Lung (tissue), 12 donors: ENCODE measurements around the gene B4GAT1. TPM values are rescaled to one million over a fixed set of nuclear protein-coding genes. Genes with fewer than 3 reads are reported as not detected.

Source experiments
- ATAC-seq: fragments of 200-7000 bp; cut with Tn5 transposase; one replicate; pipeline ENCODE4 v1.9.1; 2020; ENCODE audit warnings: moderate number of reproducible peaks; ENCODE audit not compliant: insufficient read depth, low FRiP score
- DNase-seq, 3 donors: peaks; one replicate each; pipeline ENCODE4 v3.0.0-alpha.2; 2013 to 2017
- H3K27ac ChIP-seq, 2 donors: one replicate each; pipeline ENCODE4 v1.5.1; 2013; ENCODE audit warnings: mild to moderate bottlenecking in 2 of 2, moderate library complexity in 2 of 2, control low read depth in 1 of 2, inconsistent platforms in 1 of 2, low read depth in 1 of 2, low read length in 1 of 2
- H3K27me3 ChIP-seq, 3 donors: one replicate each; pipeline ENCODE4 v1.5.1; 2013; ENCODE audit warnings: low read length in 2 of 3; ENCODE audit not compliant: control insufficient read depth in 3 of 3, insufficient read depth in 3 of 3
- H3K36me3 ChIP-seq, 4 donors: one replicate each; pipeline ENCODE4 v1.5.1; 2013; ENCODE audit warnings: low read length in 4 of 4, mild to moderate bottlenecking in 1 of 4, moderate library complexity in 1 of 4; ENCODE audit not compliant: control insufficient read depth in 4 of 4, insufficient read depth in 4 of 4
- H3K4me1 ChIP-seq, 5 donors: one replicate each; pipeline ENCODE4 v1.5.1; 2013; ENCODE audit warnings: low read length in 5 of 5, mild to moderate bottlenecking in 2 of 5, moderate library complexity in 1 of 5; ENCODE audit not compliant: control insufficient read depth in 5 of 5, insufficient read depth in 5 of 5
- H3K4me3 ChIP-seq: one replicate; pipeline ENCODE4 v1.5.1; 2013; ENCODE audit warnings: mild to moderate bottlenecking, control low read depth, moderate library complexity
- H3K9ac ChIP-seq, 2 donors: one replicate each; pipeline ENCODE4 v1.5.1; 2013; ENCODE audit warnings: low read length in 2 of 2, control low read depth in 1 of 2; ENCODE audit not compliant: insufficient read depth in 1 of 2
- H3K9me3 ChIP-seq, 4 donors: one replicate each; pipeline ENCODE4 v1.5.1; 2013; ENCODE audit warnings: low read length in 3 of 4, mild to moderate bottlenecking in 1 of 4, moderate library complexity in 1 of 4; ENCODE audit not compliant: control insufficient read depth in 4 of 4, insufficient read depth in 3 of 4
- WGBS, 2 donors: extraction: QIAGEN DNeasy Blood & Tissue Kit; methylation state at CpG; one replicate each; pipeline ENCODE4 v1.1.7; 2013; 5-methylcytosine and 5-hydroxymethylcytosine counted together
- polyA plus RNA-seq, 2 donors: library from polyadenylated mRNA; stranded (reverse); fragments of 200-250 nt; gene quantifications; one replicate each; pipeline ENCODE4 v1.2.1, GENCODE V29; 2013
- total RNA-seq, 2 donors: library from RNA; depleted of rRNA in 1 of 2; stranded (reverse); fragments of >200 nt in 1 of 2; gene quantifications; one replicate each; pipeline ENCODE4 v1.2.1, GENCODE V29; 2014 to 2021
- TF ChIP-seq, protein P1 (sequence below): IDR thresholded peaks from 2 replicates; pipeline ENCODE4 v1.5.1; 2012; ENCODE audit warnings: mild to moderate bottlenecking; ENCODE audit errors: control extremely low read depth, extremely low read depth
- donor health status: control.
- donor health status: control.
- donor health status: Bipolar disorder and iron deficiency.
- donor health status: healthy.
- donor health status: DM: yes; HTN: yes; CAD: no.

Gene B4GAT1
- total and polyA plus RNA-seq, 4 donors, result 18.2 to 28.0 (median 24.0) TPM

DNA sequence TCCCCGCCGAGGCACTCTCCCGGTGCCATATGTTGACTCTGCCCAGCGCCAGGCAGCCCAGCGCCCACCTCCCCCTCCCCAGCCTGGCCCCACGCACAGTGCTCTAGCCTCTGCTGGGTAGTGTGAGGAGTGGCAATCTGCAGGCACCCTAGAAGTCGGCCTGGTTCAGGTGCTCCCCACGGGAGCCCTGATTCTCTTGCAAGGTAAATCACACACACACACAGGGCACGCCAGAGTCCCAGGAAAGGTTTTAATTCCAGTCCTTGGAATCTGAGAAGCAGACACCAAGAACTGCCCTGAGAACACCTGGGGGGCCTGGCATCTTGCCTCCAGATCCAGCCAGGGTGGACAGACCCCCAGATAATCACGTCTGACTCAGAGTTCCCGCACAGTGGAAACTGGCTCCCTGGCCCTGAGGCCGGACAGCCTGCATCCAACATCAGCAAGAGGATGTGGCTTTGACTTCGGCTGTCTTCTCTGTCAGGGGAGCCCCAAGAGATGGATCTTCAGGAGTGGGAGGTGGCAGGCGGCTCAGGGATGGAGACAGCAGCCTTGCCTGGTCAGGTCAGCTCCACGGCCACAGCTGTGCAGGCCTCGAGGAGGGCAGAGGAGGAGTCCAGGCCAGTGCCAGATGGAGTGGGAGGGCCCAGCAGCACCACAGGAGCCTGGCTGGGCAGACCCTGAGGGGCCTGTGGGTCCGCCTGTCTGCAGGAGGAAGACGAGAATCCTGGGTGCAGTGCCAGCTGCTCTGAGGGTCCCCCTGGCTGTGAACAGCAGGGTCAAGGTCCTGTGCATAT is 10.1 kb downstream of the B4GAT1 start:
- no peak overlapping the region for H3K9ac ChIP-seq
- H3K9me3 ChIP-seq, result peaks cover 0 to under 1% (median 0%) of the 10 kb centered on the region in 4 donors
- DNase-seq (no peak), ATAC-seq (no peak)
- no peaks in the 10 kb centered on the region for H3K27me3 ChIP-seq
- H3K36me3 ChIP-seq, result peaks cover 0 to 61% (median 14%) of the 10 kb centered on the region in 4 donors
- H3K4me1 ChIP-seq, result peaks cover 0 to 21% (median 10%) of the 10 kb centered on the region in 5 donors
- peak overlapping the region in 1 of 2 donors; percentile 91 for H3K27ac ChIP-seq
- H3K4me3 ChIP-seq, result no peak overlapping the region
- TF ChIP-seq, protein P1, sequence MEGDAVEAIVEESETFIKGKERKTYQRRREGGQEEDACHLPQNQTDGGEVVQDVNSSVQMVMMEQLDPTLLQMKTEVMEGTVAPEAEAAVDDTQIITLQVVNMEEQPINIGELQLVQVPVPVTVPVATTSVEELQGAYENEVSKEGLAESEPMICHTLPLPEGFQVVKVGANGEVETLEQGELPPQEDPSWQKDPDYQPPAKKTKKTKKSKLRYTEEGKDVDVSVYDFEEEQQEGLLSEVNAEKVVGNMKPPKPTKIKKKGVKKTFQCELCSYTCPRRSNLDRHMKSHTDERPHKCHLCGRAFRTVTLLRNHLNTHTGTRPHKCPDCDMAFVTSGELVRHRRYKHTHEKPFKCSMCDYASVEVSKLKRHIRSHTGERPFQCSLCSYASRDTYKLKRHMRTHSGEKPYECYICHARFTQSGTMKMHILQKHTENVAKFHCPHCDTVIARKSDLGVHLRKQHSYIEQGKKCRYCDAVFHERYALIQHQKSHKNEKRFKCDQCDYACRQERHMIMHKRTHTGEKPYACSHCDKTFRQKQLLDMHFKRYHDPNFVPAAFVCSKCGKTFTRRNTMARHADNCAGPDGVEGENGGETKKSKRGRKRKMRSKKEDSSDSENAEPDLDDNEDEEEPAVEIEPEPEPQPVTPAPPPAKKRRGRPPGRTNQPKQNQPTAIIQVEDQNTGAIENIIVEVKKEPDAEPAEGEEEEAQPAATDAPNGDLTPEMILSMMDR, result no peak
- 73 to 82% methylated on average over 16 to 18 of the region's 18 CpGs for WGBS, 2 donors

DNA sequence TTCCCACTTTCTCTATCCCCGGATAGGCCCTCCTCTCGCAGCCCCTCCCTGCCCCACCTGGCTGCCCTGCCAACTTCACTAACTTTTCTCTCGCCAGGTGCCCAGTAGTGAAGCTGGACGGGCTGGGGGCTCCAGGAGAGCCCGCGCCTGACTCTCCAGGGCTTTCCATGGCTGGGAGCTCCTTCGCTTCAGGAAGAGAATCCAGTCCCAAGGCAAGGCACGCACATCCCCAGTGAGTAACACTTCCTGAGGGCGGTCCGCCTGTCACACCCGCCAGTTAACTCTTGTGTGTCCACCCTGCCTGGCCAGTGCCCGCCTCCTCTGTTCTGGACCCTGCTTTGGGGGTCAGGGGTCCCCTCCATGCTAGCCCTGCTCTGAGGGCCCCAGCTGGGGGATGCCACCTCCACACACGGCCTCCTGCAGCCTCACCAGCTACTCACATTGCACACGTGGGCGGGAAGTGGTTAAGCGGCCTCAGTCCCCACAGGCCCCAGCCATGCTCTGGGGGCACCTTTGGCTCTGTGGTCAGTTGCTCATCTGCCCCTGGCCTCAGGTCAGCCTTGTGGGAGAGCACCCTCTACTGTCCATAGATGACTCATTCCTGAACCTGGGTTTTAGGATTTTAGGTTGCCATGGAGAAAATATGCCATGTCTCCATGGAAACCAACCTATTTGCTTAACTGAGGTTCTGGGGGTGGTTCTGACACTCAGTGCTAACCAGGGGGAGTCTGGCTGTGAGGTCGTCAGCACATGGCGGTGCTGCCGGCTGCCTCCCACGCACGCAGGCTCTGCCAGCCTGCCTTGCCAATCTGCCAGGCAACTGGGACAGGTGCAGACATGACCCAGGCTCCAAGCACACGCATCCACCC is 11.0 kb downstream of the B4GAT1 start, which contains the start of gene RIN1:
RIN1 (minus strand) TSS at position 201 of the 869 bp plus-strand sequence; CDS start at position 169, 32 bp downstream.
- Histone ChIP-seq H3K27me3 (no peaks in the 10 kb centered on the region), H3K36me3 (peaks cover 0 to 61% (median 9%) of the 10 kb centered on the region in 4 donors), H3K27ac (peak within 1 kb of the TSS; percentile 58 to 91), H3K4me3 (peak within 1 kb of the TSS; percentile 63), H3K4me1 (peaks cover 0 to 21% (median 10%) of the 10 kb centered on the region in 5 donors), H3K9me3 (peaks cover 0 to 1% (median 0%) of the 10 kb centered on the region in 4 donors), H3K9ac (peak within 1 kb of the TSS in 1 of 2 donors; percentile 37)
- ATAC-seq, result peak; percentile 72
- DNase-seq, result peak; percentile 64 to 75 (median 68)
- WGBS, 2 donors, result 18 to 22% methylated on average over 22 of the region's 22 CpGs
- TF ChIP-seq, protein P1, result no peak

DNA sequence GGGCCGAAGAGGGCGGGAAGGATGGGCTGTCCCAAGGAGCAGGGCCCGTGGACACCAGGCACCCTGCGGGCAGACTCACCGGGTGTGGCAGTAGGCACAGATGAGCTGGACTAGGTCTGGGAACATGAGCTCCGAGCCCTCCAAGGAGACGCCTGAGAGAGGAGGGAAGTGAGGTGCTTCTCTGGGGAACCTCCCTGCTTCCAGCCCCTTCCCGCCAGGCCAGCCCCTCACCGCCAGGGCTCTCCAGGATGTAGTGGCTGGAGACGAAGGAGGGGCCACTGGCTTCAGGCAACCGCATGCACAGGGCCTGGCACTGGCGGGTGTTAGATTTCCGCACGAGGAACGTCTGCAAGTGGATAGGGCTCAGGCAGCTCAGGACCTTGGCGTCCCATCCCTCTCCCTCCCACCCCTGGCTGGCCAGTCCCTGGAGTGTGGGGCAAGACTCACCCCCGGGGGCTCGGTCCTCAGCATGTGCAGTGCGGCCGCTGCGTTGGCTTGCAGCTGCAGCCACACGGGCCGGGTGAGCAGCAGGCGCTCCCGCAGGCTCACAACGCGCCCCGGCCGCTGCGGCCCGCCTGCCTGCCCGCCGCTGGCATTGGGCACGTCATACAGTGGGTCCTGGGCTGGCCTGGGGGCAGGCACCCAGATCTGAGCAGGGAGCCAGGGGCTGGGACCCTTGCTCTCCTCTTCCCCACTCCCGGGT is 11.7 kb downstream of the B4GAT1 start:
- 10 to 13% methylated on average over 33 to 35 of the region's 35 CpGs for WGBS, 2 donors
- H3K4me3 ChIP-seq, result peak overlapping the region; percentile 63
- H3K36me3 ChIP-seq, result peaks cover 0 to 53% (median 6%) of the 10 kb centered on the region in 4 donors
- no peaks in the 10 kb centered on the region for H3K27me3 ChIP-seq
- DNase-seq, result peak in 2 of 3 donors; percentile 40 to 46
- TF ChIP-seq, protein P1, result no peak
- H3K9me3 ChIP-seq, result peaks cover 0 to 1% (median 0%) of the 10 kb centered on the region in 4 donors
- peak overlapping the region in 1 of 2 donors; percentile 37 for H3K9ac ChIP-seq
- H3K27ac ChIP-seq, result peak overlapping the region; percentile 58 to 91
- H3K4me1 ChIP-seq, result peaks cover 0 to 21% (median 10%) of the 10 kb centered on the region in 5 donors
- peak; percentile 23 for ATAC-seq
